H1 (cell line): ENCODE results near the gene ARHGEF7. TPM values are rescaled to one million over a fixed set of nuclear protein-coding genes. Genes with fewer than 3 reads are reported as not detected.

Source experiments
- CTCF ChIA-PET: fragments of 300-600 bp; sonication (Branson Sonifier 250); formaldehyde crosslinking; loops from one replicate; lab custom pipeline; 2021; ENCODE audit not compliant: partially characterized antibody; lab: Charles Lee
- POLR2A ChIA-PET: fragments of 300-600 bp; sonication (Branson Sonifier 250); formaldehyde crosslinking; loops from one replicate; lab custom pipeline; 2021; ENCODE audit warnings: inconsistent platforms; ENCODE audit not compliant: partially characterized antibody; lab: Charles Lee
- DNase-seq, 2 experiments: peaks; one replicate each; pipeline versions ENCODE4 v3.0.0 to v3.0.0-alpha.2; 2010 to 2022; ENCODE audit warnings: low spot score in 2 of 2, low read depth in 1 of 2, mixed read lengths in 1 of 2
- FAIRE-seq: peaks from 2 replicates; lab custom pipeline; 2011; peaks lifted over from hg19 to GRCh38; lab: Jason Lieb, UNC
- H2AFZ ChIP-seq: 2 replicates; pipeline ENCODE4 v1.8.1; 2012; ENCODE audit warnings: low read length, inconsistent platforms
- H2AK5ac ChIP-seq: 2 replicates; pipeline ENCODE4 v1.6.1; 2013; ENCODE audit warnings: low read depth, low read length
- H2BK120ac ChIP-seq: replicated peaks from 2 replicates; pipeline ENCODE3; 2013; ENCODE audit warnings: low read depth, low read length, inconsistent platforms
- H2BK12ac ChIP-seq: 2 replicates; pipeline ENCODE4 v1.6.1; 2013; ENCODE audit warnings: low read depth, low read length
- H2BK15ac ChIP-seq: 2 replicates; pipeline ENCODE4 v1.6.1; 2013; ENCODE audit warnings: low read length
- H2BK20ac ChIP-seq: 2 replicates; pipeline ENCODE4 v1.6.1; 2013; ENCODE audit warnings: low read length
- H2BK5ac ChIP-seq: 2 replicates; pipeline ENCODE4 v1.6.1; 2013; ENCODE audit warnings: low read depth, low read length
- H3K14ac ChIP-seq: 2 replicates; pipeline ENCODE4 v1.6.1; 2013; ENCODE audit warnings: inconsistent platforms; ENCODE audit not compliant: insufficient read length
- H3K18ac ChIP-seq: 2 replicates; pipeline ENCODE4 v1.6.1; 2013; ENCODE audit warnings: low read length; ENCODE audit errors: extremely low read depth
- H3K23ac ChIP-seq: 2 replicates; pipeline ENCODE4 v1.6.1; 2013; ENCODE audit warnings: inconsistent platforms; ENCODE audit not compliant: insufficient read length
- H3K23me2 ChIP-seq: 2 replicates; pipeline ENCODE4 v1.6.1; 2013; ENCODE audit warnings: low read depth, low read length
- H3K27ac ChIP-seq: 2 replicates; pipeline ENCODE4 v1.6.1; 2011; ENCODE audit warnings: low read depth, low read length, inconsistent platforms
- H3K27me3 ChIP-seq, 4 experiments: replicated peaks in 1 of 4; 1 replicate in 1 of 4; 2 replicates in 3 of 4; pipeline versions ENCODE4 v1.6.1 to v1.8.1; 2011 to 2013; ENCODE audit warnings: low read length in 3 of 4, mild to moderate bottlenecking in 3 of 4, inconsistent platforms in 2 of 4, mixed read lengths in 2 of 4, moderate library complexity in 1 of 4; ENCODE audit not compliant: control insufficient read depth in 3 of 4, insufficient read depth in 3 of 4; ENCODE audit errors: extremely low read depth in 1 of 4
- H3K36me3 ChIP-seq, 4 experiments: 2 replicates each; pipeline versions ENCODE4 v1.6.1 to v1.8.1; 2011 to 2013; ENCODE audit warnings: mild to moderate bottlenecking in 4 of 4, low read length in 3 of 4, moderate library complexity in 2 of 4, control low read depth in 1 of 4, inconsistent platforms in 1 of 4; ENCODE audit not compliant: insufficient read depth in 4 of 4, control insufficient read depth in 2 of 4
- H3K4ac ChIP-seq: replicated peaks from 2 replicates; pipeline ENCODE3; 2013; ENCODE audit warnings: low read length, low read depth, mixed read lengths, inconsistent platforms; ENCODE audit not compliant: insufficient read length
- H3K4me1 ChIP-seq, 4 experiments: replicated peaks in 1 of 4; 1 replicate in 1 of 4; 2 replicates in 3 of 4; pipeline versions ENCODE4 v1.6.1 to v1.8.1; 2011 to 2013; ENCODE audit warnings: low read length in 3 of 4, inconsistent platforms in 2 of 4, mixed read lengths in 1 of 4; ENCODE audit not compliant: insufficient read depth in 4 of 4, control insufficient read depth in 3 of 4
- H3K4me2 ChIP-seq, 2 experiments: 2 replicates each; pipeline versions ENCODE4 v1.6.1 to v1.8.1; 2011 to 2013; ENCODE audit warnings: low read depth in 2 of 2, low read length in 2 of 2, control low read depth in 1 of 2, inconsistent platforms in 1 of 2, mild to moderate bottlenecking in 1 of 2; ENCODE audit not compliant: insufficient read depth in 1 of 2
- H3K4me3 ChIP-seq, 4 experiments: fragments of 200-600, 300-600 bp in 1 of 4; sonication (generic), shearing (Covaris generic), sonication (Bioruptor Twin) in 1 of 4; 2 replicates each; pipeline versions ENCODE4 v1.5.1 to v1.8.1; 2011 to 2016; ENCODE audit warnings: low read length in 4 of 4, low read depth in 3 of 4, control low read depth in 2 of 4, inconsistent platforms in 2 of 4, mild to moderate bottlenecking in 2 of 4, mixed read lengths in 1 of 4, moderate library complexity in 1 of 4; ENCODE audit not compliant: insufficient read depth in 2 of 4; ENCODE audit errors: extremely low read depth in 1 of 4
- H3K56ac ChIP-seq: replicated peaks from 2 replicates; pipeline ENCODE3; 2013; ENCODE audit warnings: low read depth, mild to moderate bottlenecking, mixed read lengths, low read length, inconsistent platforms; ENCODE audit not compliant: insufficient read length
- H3K79me1 ChIP-seq: 2 replicates; pipeline ENCODE4 v1.6.1; 2013; ENCODE audit warnings: low read depth, low read length, control low read depth
- H3K79me2 ChIP-seq, 2 experiments: 2 replicates each; pipeline versions ENCODE4 v1.6.1 to v1.8.1; 2012 to 2013; ENCODE audit warnings: low read length in 2 of 2, mild to moderate bottlenecking in 2 of 2, inconsistent platforms in 1 of 2; ENCODE audit not compliant: insufficient read depth in 2 of 2, control insufficient read depth in 1 of 2
- H3K9ac ChIP-seq, 4 experiments: replicated peaks in 1 of 4; 1 replicate in 1 of 4; 2 replicates in 3 of 4; pipeline versions ENCODE4 v1.6.1 to v1.8.1; 2011 to 2013; ENCODE audit warnings: low read depth in 3 of 4, low read length in 3 of 4, control low read depth in 2 of 4, mild to moderate bottlenecking in 2 of 4, moderate library complexity in 2 of 4, inconsistent platforms in 1 of 4; ENCODE audit errors: extremely low read depth in 1 of 4
- H3K9me3 ChIP-seq, 2 experiments: 2 replicates each; pipeline versions ENCODE4 v1.6.1 to v1.8.1; 2012 to 2013; ENCODE audit warnings: mild to moderate bottlenecking in 2 of 2, moderate library complexity in 2 of 2, control low read depth in 1 of 2, inconsistent platforms in 1 of 2, low read depth in 1 of 2, low read length in 1 of 2, mixed read lengths in 1 of 2; ENCODE audit not compliant: insufficient read depth in 2 of 2
- H4K20me1 ChIP-seq, 2 experiments: replicated peaks in 1 of 2; 2 replicates each; pipeline versions ENCODE3 to v1.8.1; 2011 to 2013; ENCODE audit warnings: inconsistent platforms in 2 of 2, low read length in 2 of 2, mild to moderate bottlenecking in 1 of 2; ENCODE audit not compliant: insufficient read depth in 2 of 2, control insufficient read depth in 1 of 2
- H4K5ac ChIP-seq: 2 replicates; pipeline ENCODE4 v1.6.1; 2013; ENCODE audit warnings: low read length, low read depth, mixed read lengths, inconsistent platforms; ENCODE audit not compliant: insufficient read length
- H4K8ac ChIP-seq: 2 replicates; pipeline ENCODE4 v1.8.0; 2013; ENCODE audit warnings: mild to moderate bottlenecking, moderate library complexity, low read length, inconsistent platforms; ENCODE audit not compliant: insufficient read depth; ENCODE audit errors: extremely low read depth
- H4K91ac ChIP-seq: replicated peaks from 2 replicates; pipeline ENCODE3; 2013; ENCODE audit warnings: low read length, mixed read lengths, inconsistent platforms; ENCODE audit not compliant: insufficient read length
- WGBS, 2 experiments: shearing (Covaris generic) in 1 of 2; methylation state at CpG; one replicate each; pipeline versions ENCODE4 v1.1.6 to v1.1.7; 2013 to 2015; ENCODE audit warnings: low lambda C conversion rate in 2 of 2, mixed read lengths in 2 of 2, inconsistent platforms in 1 of 2, low coverage in 1 of 2, missing lambda C conversion rate in 1 of 2; ENCODE audit not compliant: insufficient replicate concordance in 2 of 2, insufficient coverage in 1 of 2, insufficient read length in 1 of 2; ENCODE audit errors: extremely low coverage in 1 of 2, missing lambda C conversion rate in 1 of 2; 5-methylcytosine and 5-hydroxymethylcytosine counted together
- polyA plus RNA-seq, 7 experiments: library from polyadenylated mRNA; depleted of rRNA in 3 of 7; stranded (reverse) in 5 of 7; unstranded in 2 of 7; fragments of >200 nt in 5 of 7; fragments of 200-250 nt in 2 of 7; gene quantifications; 1 replicate in 5 of 7; 2 replicates in 1 of 7; 4 replicates in 1 of 7; pipeline versions ENCODE4 v1.2.1 to v1.2.3, GENCODE V29; 2011 to 2013; ENCODE audit warnings: missing spikeins in 2 of 7, mixed read lengths in 2 of 7
- total RNA-seq: library from RNA; stranded (reverse); fragmentation: NEBNext Ultra II Directional; extraction: Animal tissue kit (Norgen Biotek cat#: 25700); gene quantifications from 2 replicates; pipeline ENCODE4 v1.2.1, GENCODE V29; 2021

ARHGEF7 gene
- total and polyA plus RNA-seq, 2 of the 8 experiments (the other 6 are each of a cell fraction or from before 2014, with no cell fraction given): 26.2 to 56.5 TPM

DNA sequence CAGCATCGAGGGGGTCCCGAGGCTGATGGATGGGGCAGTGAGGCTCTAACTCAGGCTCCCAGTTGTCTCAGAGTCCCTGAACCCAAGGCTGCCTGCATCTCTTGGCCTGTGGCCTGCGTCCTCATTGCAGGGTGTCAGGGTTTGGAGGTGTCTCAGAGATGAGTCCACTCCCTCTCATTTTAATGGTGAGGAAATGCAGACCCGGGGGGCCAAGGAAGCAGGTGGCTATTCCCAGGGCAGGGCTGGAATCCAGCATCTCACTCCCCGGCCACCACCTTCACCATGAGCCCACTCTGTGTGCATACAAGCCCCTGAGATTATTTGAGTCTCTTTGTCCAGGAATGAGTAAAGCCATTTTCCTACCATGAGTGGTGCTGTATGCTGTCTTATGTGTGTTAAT lies 226.8 kb downstream of the ARHGEF7 start:
- ChIA-PET CTCF (no interaction called here), POLR2A (no interaction called here)
- H3K27ac ChIP-seq: no peak overlapping the region
- DNase-seq (no peak), FAIRE-seq (no peak)
- H3K18ac ChIP-seq: no peak overlapping the region
- H2BK12ac ChIP-seq: no peak overlapping the region
- no peak overlapping the region for H3K14ac ChIP-seq
- H3K23ac ChIP-seq: no peak overlapping the region
- peaks cover 0 to 5% (median 2%) of the 10 kb centered on the region in 4 experiments; a peak in 4 of 7 replicates for H3K4me1 ChIP-seq
- WGBS, 2 experiments: 90% methylated on average over 5 of the region's 5 CpGs; no CpG with 5 or more reads in 1 of the 2 experiments
- no peak overlapping the region for H4K5ac ChIP-seq
- H3K79me2 ChIP-seq: no peaks in the 10 kb centered on the region
- no peak overlapping the region for H2BK120ac ChIP-seq
- no peak overlapping the region for H3K56ac ChIP-seq
- H3K4me2 ChIP-seq: no peak overlapping the region
- no peaks in the 10 kb centered on the region; a peak in 1 of 4 replicates for H3K9me3 ChIP-seq
- no peaks in the 10 kb centered on the region for H3K23me2 ChIP-seq
- no peaks in the 10 kb centered on the region for H4K20me1 ChIP-seq
- H3K4ac ChIP-seq: no peak overlapping the region
- no peak overlapping the region for H2BK20ac ChIP-seq
- H4K8ac ChIP-seq: no peak overlapping the region
- no peak overlapping the region for H4K91ac ChIP-seq
- H2AK5ac ChIP-seq: no peak overlapping the region
- no peak overlapping the region for H2BK15ac ChIP-seq
- H2AFZ ChIP-seq: no peak overlapping the region
- H3K4me3 ChIP-seq: no peak overlapping the region
- H3K79me1 ChIP-seq: no peaks in the 10 kb centered on the region
- H3K36me3 ChIP-seq: no peaks in the 10 kb centered on the region
- H2BK5ac ChIP-seq: no peak overlapping the region
- no peaks in the 10 kb centered on the region for H3K27me3 ChIP-seq
- H3K9ac ChIP-seq: no peak overlapping the region
